ENCODE results near the gene LRP8.
"Not testable (repeated sequence)": the region's sequence is repeated elsewhere in the genome, so short reads cannot be mapped to it uniquely, and the experiment has no call there.

LRP8 gene

GRCh38 chr1:53207726-53208125 is 120.1 kb downstream of the LRP8 start:
- Histone ChIP-seq H4K91ac (ENCODE audit: low read depth, low read length, poor library complexity) (no peak overlapping the region), H2BK120ac (ENCODE audit: low read depth, low read length) (no peak overlapping the region), H2AK5ac (ENCODE audit: low read depth, low read length) (no peak overlapping the region), H3K14ac (ENCODE audit: low read length) (no peak overlapping the region), H4K8ac (ENCODE audit: low read depth, low read length) (no peak overlapping the region), H3K36me3 (replicated peaks in 1 of 2; ENCODE audit: control insufficient read depth in 2 of 2, insufficient read depth in 2 of 2, low read length in 2 of 2) (peaks cover 25 to 92% of the 10 kb centered on the region in 2 donors), H3K4me3 (ENCODE audit: low read length in 2 of 2) (no peak overlapping the region), H3K4me1 (ENCODE audit: control insufficient read depth in 2 of 2, insufficient read depth in 1 of 2, low read depth in 1 of 2, low read length in 2 of 2) (no peaks in the 10 kb centered on the region), H3K79me1 (ENCODE audit: low read depth, low read length) (no peaks in the 10 kb centered on the region), H3K27me3 (ENCODE audit: control insufficient read depth in 3 of 3, insufficient read depth in 3 of 3, low read depth in 1 of 3, low read length in 3 of 3) (no peaks in the 10 kb centered on the region), H3K18ac (ENCODE audit: low read length) (no peak overlapping the region), H3K27ac (replicated peaks; ENCODE audit: low read length) (no peak overlapping the region), H2AFZ (ENCODE audit: low read length) (no peak overlapping the region), H2BK5ac (ENCODE audit: low read length) (no peak overlapping the region), H3K4me2 (ENCODE audit: insufficient read depth, low read length, poor library complexity, severe bottlenecking) (no peak overlapping the region), H3K9me3 (replicated peaks in 1 of 2; ENCODE audit: control insufficient read depth in 2 of 2, insufficient read depth in 1 of 2, low read depth in 1 of 2, low read length in 2 of 2) (peaks cover 11 to 34% of the 10 kb centered on the region in 2 donors), H3K4ac (ENCODE audit: low read length) (no peak overlapping the region), H3K9ac (ENCODE audit: low read depth, low read length, poor library complexity) (no peak overlapping the region), H3K23ac (ENCODE audit: low read depth, low read length, poor library complexity) (no peak overlapping the region), H2BK12ac (ENCODE audit: low read length) (no peak overlapping the region), H2BK15ac (ENCODE audit: low read length) (no peak overlapping the region)
- no peak for DNase-seq (ENCODE audit: low spot score)
- no CpG with 5 or more reads among the region's 1 CpG for WGBS, 2 donors (ENCODE audit: extremely low coverage in 2 of 2, insufficient read length in 2 of 2, insufficient replicate concordance in 1 of 2)

DNA sequence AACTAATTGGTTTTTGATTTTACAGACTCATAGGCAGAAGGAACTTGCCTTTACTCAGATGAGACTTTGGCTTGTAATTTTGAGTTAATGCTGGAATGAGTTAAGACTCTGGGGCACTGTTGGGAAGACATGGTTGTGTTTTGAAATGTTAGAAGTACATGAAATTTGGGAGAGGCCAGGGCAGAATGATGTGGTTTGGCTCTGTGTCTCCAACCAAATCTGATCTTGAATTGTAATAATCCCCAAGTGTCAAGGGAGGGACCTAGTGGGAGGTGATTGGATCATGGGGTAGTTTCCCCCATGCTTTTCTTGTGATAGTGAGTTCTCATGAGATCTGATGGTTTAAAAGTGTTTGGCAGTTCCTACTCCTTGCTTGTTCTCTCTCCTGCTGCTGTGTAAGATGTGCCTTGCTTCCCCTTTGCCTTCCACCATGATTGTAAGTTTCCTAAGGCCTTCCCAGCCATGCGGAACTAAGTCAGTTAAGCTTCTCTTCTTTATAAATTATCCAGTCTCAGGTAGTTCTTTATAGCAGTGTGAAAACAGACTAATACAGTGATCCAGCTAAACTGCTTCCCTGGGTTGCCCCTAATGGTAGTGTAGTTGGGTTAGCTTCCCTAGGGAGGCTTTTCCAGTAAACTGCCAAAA is 121.0 kb downstream of the LRP8 start:
- H4K8ac ChIP-seq (ENCODE audit: low read depth, low read length): no peak overlapping the region
- WGBS, 2 donors (ENCODE audit: extremely low coverage in 2 of 2, insufficient read length in 2 of 2, insufficient replicate concordance in 1 of 2): no CpG with 5 or more reads among the region's 1 CpG
- no peak overlapping the region for H3K4ac ChIP-seq (ENCODE audit: low read length)
- H3K4me3 ChIP-seq (ENCODE audit: low read length in 2 of 2): no peak overlapping the region
- no peaks in the 10 kb centered on the region for H3K4me1 ChIP-seq (ENCODE audit: control insufficient read depth in 2 of 2, insufficient read depth in 1 of 2, low read depth in 1 of 2, low read length in 2 of 2)
- H3K4me2 ChIP-seq (ENCODE audit: insufficient read depth, low read length, poor library complexity, severe bottlenecking): no peak overlapping the region
- no peak overlapping the region for H3K27ac ChIP-seq (replicated peaks; ENCODE audit: low read length)
- H2BK120ac ChIP-seq (ENCODE audit: low read depth, low read length): no peak overlapping the region
- no peak overlapping the region for H3K18ac ChIP-seq (ENCODE audit: low read length)
- no peak for DNase-seq (ENCODE audit: low spot score)
- no peak overlapping the region for H2BK5ac ChIP-seq (ENCODE audit: low read length)
- H3K9me3 ChIP-seq (replicated peaks in 1 of 2; ENCODE audit: control insufficient read depth in 2 of 2, insufficient read depth in 1 of 2, low read depth in 1 of 2, low read length in 2 of 2): peaks cover 11 to 34% of the 10 kb centered on the region in 2 donors
- H3K36me3 ChIP-seq (replicated peaks in 1 of 2; ENCODE audit: control insufficient read depth in 2 of 2, insufficient read depth in 2 of 2, low read length in 2 of 2): peaks cover 30 to 92% of the 10 kb centered on the region in 2 donors
- H2BK15ac ChIP-seq (ENCODE audit: low read length): no peak overlapping the region
- no peak overlapping the region for H3K9ac ChIP-seq (ENCODE audit: low read depth, low read length, poor library complexity)
- no peak overlapping the region for H2AK5ac ChIP-seq (ENCODE audit: low read depth, low read length)
- no peaks in the 10 kb centered on the region for H3K79me1 ChIP-seq (ENCODE audit: low read depth, low read length)
- no peak overlapping the region for H3K14ac ChIP-seq (ENCODE audit: low read length)
- H3K23ac ChIP-seq (ENCODE audit: low read depth, low read length, poor library complexity): no peak overlapping the region
- H2BK12ac ChIP-seq (ENCODE audit: low read length): no peak overlapping the region
- no peaks in the 10 kb centered on the region for H3K27me3 ChIP-seq (ENCODE audit: control insufficient read depth in 3 of 3, insufficient read depth in 3 of 3, low read depth in 1 of 3, low read length in 3 of 3)
- H2AFZ ChIP-seq (ENCODE audit: low read length): no peak overlapping the region
- no peak overlapping the region for H4K91ac ChIP-seq (ENCODE audit: low read depth, low read length, poor library complexity)

DNA sequence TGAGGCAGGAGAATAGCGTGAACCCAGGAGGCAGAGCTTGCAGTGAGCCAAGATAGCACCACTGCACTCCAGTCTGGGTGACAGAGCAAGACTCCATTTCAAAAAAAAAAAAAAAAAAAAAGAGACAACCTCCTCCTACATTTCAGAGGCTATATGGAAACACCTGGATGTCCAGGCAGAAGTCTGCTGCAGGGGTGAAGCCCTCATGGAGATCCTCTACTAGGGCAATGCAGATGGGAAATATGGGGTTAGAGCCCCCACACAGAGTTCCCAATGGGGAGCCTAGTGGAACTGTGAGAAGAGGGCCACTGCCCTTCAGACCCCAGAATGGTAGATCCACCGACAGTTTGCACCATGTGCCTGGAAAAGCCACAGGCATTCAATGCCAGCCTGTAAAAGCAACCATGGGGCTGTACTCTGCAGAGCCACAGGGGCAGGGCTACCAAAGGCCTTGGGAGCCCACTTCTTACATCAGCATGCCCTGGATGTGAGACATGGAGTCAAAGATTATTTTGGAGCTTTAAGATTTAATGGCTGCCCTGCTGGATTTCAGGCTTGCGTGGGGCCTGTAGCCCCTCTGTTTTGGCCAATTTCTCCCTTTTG is 121.7 kb downstream of the LRP8 start:
- H3K23ac ChIP-seq (ENCODE audit: low read depth, low read length, poor library complexity); H3K27me3 ChIP-seq (ENCODE audit: control insufficient read depth in 3 of 3, insufficient read depth in 3 of 3, low read depth in 1 of 3, low read length in 3 of 3); H2AK5ac ChIP-seq (ENCODE audit: low read depth, low read length); H3K9ac ChIP-seq (ENCODE audit: low read depth, low read length, poor library complexity); H3K4me2 ChIP-seq (ENCODE audit: insufficient read depth, low read length, poor library complexity, severe bottlenecking); H3K14ac ChIP-seq (ENCODE audit: low read length); H3K18ac ChIP-seq (ENCODE audit: low read length); H2BK5ac ChIP-seq (ENCODE audit: low read length); H2BK120ac ChIP-seq (ENCODE audit: low read depth, low read length); H2AFZ ChIP-seq (ENCODE audit: low read length); H3K4ac ChIP-seq (ENCODE audit: low read length); DNase-seq (ENCODE audit: low spot score); H3K4me3 ChIP-seq (ENCODE audit: low read length in 2 of 2); H3K4me1 ChIP-seq (ENCODE audit: control insufficient read depth in 2 of 2, insufficient read depth in 1 of 2, low read depth in 1 of 2, low read length in 2 of 2); H4K91ac ChIP-seq (ENCODE audit: low read depth, low read length, poor library complexity); H3K27ac ChIP-seq (replicated peaks; ENCODE audit: low read length); H2BK15ac ChIP-seq (ENCODE audit: low read length); H2BK12ac ChIP-seq (ENCODE audit: low read length); H4K8ac ChIP-seq (ENCODE audit: low read depth, low read length); H3K79me1 ChIP-seq (ENCODE audit: low read depth, low read length): not testable (repeated sequence)
- Histone ChIP-seq H3K9me3 (replicated peaks in 1 of 2; ENCODE audit: control insufficient read depth in 2 of 2, insufficient read depth in 1 of 2, low read depth in 1 of 2, low read length in 2 of 2) (peaks cover 11 to 34% of the 10 kb centered on the region in 2 donors), H3K36me3 (replicated peaks in 1 of 2; ENCODE audit: control insufficient read depth in 2 of 2, insufficient read depth in 2 of 2, low read length in 2 of 2) (peaks cover 28 to 92% of the 10 kb centered on the region in 2 donors)
- WGBS, 2 donors (ENCODE audit: extremely low coverage in 2 of 2, insufficient read length in 2 of 2, insufficient replicate concordance in 1 of 2): no CpG with 5 or more reads among the region's 3 CpGs

- DNase-seq (ENCODE audit: low spot score); H3K9ac ChIP-seq (ENCODE audit: low read depth, low read length, poor library complexity); H3K27me3 ChIP-seq (ENCODE audit: control insufficient read depth in 3 of 3, insufficient read depth in 3 of 3, low read depth in 1 of 3, low read length in 3 of 3); H3K14ac ChIP-seq (ENCODE audit: low read length); H4K8ac ChIP-seq (ENCODE audit: low read depth, low read length); H3K4me2 ChIP-seq (ENCODE audit: insufficient read depth, low read length, poor library complexity, severe bottlenecking); H3K79me1 ChIP-seq (ENCODE audit: low read depth, low read length); H3K4ac ChIP-seq (ENCODE audit: low read length); H3K27ac ChIP-seq (replicated peaks; ENCODE audit: low read length); H2BK120ac ChIP-seq (ENCODE audit: low read depth, low read length); H2AFZ ChIP-seq (ENCODE audit: low read length); H3K4me3 ChIP-seq (ENCODE audit: low read length in 2 of 2); H3K4me1 ChIP-seq (ENCODE audit: control insufficient read depth in 2 of 2, insufficient read depth in 1 of 2, low read depth in 1 of 2, low read length in 2 of 2); H3K23ac ChIP-seq (ENCODE audit: low read depth, low read length, poor library complexity); H3K18ac ChIP-seq (ENCODE audit: low read length); H2BK5ac ChIP-seq (ENCODE audit: low read length); H2AK5ac ChIP-seq (ENCODE audit: low read depth, low read length); H2BK12ac ChIP-seq (ENCODE audit: low read length); H4K91ac ChIP-seq (ENCODE audit: low read depth, low read length, poor library complexity); H2BK15ac ChIP-seq (ENCODE audit: low read length): not testable (repeated sequence)
- WGBS, 2 donors (ENCODE audit: extremely low coverage in 2 of 2, insufficient read length in 2 of 2, insufficient replicate concordance in 1 of 2): no CpG with 5 or more reads among the region's 1 CpG
- H3K36me3 ChIP-seq (replicated peaks in 1 of 2; ENCODE audit: control insufficient read depth in 2 of 2, insufficient read depth in 2 of 2, low read length in 2 of 2): peaks cover 23 to 92% of the 10 kb centered on the region in 2 donors
- peaks cover 11 to 34% of the 10 kb centered on the region in 2 donors for H3K9me3 ChIP-seq (replicated peaks in 1 of 2; ENCODE audit: control insufficient read depth in 2 of 2, insufficient read depth in 1 of 2, low read depth in 1 of 2, low read length in 2 of 2)
Observed at GRCh38 chr1:53205496-53205895, 122.4 kb downstream of the LRP8 start.

Measured in neuronal stem cell (in vitro differentiated cells).